Skeletal muscle satellite cell (primary cell): Measurements from ENCODE around the gene SNRPB2.

ENCODE experiments used
- H3K27me3 ChIP-seq: 2 replicates; pipeline ENCODE4 v1.7.0; 2013; ENCODE audit warnings: low read length; ENCODE audit not compliant: control insufficient read depth, insufficient read depth
- H3K36me3 ChIP-seq: 2 replicates; pipeline ENCODE4 v1.7.0; 2013; ENCODE audit warnings: mild to moderate bottlenecking, control low read depth, low read length; ENCODE audit not compliant: insufficient read depth
- H3K4me1 ChIP-seq: 2 replicates; pipeline ENCODE4 v1.7.0; 2013; ENCODE audit warnings: low read length; ENCODE audit not compliant: control insufficient read depth, insufficient read depth
- H3K4me2 ChIP-seq: 2 replicates; pipeline ENCODE4 v1.7.0; 2013; ENCODE audit warnings: mild to moderate bottlenecking, low read length
- H3K4me3 ChIP-seq: 2 replicates; pipeline ENCODE4 v1.7.0; 2013; ENCODE audit warnings: low read length
- H3K9ac ChIP-seq: 2 replicates; pipeline ENCODE4 v1.7.0; 2013; ENCODE audit warnings: mild to moderate bottlenecking, low read depth, low read length, moderate library complexity
- H3K9me3 ChIP-seq: replicated peaks from 2 replicates; pipeline ENCODE4 v1.7.0; 2013; ENCODE audit warnings: mild to moderate bottlenecking, control low read depth, low read length

SNRPB2 gene

DNA sequence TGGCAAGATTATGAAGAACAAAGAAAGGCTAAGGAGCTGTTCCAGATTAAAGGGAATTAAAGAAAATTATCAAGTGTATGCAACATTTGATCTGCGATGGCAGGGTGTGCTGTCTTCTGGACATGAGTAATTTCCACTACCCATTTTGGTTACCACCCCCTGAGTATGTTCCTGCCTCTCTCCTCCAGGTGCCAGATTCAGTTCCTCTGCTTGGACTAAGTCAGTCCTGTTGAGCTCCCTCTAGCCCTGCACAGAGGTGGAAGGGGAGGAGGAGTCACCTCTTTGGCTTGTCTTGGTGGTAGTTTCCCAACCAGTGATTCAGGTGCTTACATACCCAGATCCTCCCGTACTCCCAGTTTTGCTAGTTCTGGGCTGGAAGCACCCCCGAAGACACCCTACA lies 22.2 kb upstream of the SNRPB2 start:
- Histone ChIP-seq H3K9ac (no peak overlapping the region), H3K4me3 (no peak overlapping the region), H3K9me3 (no peaks in the 10 kb centered on the region)

DNA sequence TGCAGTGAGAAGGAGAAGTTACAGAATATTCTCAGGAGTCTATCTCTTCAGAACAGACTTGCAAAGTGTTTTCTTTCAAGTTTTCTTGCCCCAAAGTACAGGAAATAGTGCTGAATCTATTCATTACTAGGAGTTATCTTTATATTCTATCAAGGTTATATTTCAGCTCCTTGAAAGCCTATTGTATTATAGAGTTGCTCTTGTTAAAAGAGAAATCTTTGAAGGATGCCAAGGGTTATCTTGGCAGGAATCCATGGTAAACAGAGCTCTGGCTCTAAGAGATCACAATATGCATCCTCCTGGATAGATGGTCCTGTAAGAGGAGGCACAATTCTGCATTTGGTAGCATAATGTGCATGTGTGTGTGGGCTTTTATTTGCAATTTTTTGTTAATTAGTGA lies 21.2 kb upstream of the SNRPB2 start:
- H3K9me3 ChIP-seq, result no peaks in the 10 kb centered on the region
- H3K4me3 ChIP-seq, result no peak overlapping the region
- no peaks in the 10 kb centered on the region for H3K4me1 ChIP-seq
- no peak overlapping the region for H3K4me2 ChIP-seq
- H3K9ac ChIP-seq, result no peak overlapping the region
- H3K36me3 ChIP-seq, result no peaks in the 10 kb centered on the region
- H3K27me3 ChIP-seq, result peaks cover 21% of the 10 kb centered on the region

More for the DNA sequence above, 22.2 kb upstream of the SNRPB2 start:
- Histone ChIP-seq H3K27me3 (peaks cover 12% of the 10 kb centered on the region), H3K4me1 (no peaks in the 10 kb centered on the region), H3K36me3 (no peaks in the 10 kb centered on the region), H3K4me2 (no peak overlapping the region)

DNA sequence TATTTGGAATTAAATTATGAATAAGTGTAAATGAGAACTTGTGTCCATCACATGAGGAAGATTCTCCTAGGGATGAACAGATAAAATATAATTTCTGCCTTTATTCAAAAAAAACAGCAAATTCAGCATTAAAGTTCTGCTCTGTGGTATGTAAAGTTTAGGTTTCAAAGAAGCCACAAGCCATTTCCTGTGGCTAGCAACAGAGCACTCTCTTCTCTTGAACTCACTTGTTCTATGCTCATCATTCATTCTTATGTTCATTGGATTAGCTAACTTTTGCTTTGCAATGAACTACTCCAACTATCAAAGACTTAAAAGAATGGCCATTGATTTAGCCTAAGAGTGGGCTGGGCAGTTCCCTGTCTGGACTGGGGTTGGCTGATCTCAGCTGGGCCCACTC lies 20.8 kb upstream of the SNRPB2 start:
- Histone ChIP-seq H3K4me1 (no peaks in the 10 kb centered on the region), H3K4me3 (no peak overlapping the region), H3K9me3 (no peaks in the 10 kb centered on the region), H3K27me3 (peaks cover 25% of the 10 kb centered on the region), H3K4me2 (no peak overlapping the region), H3K36me3 (no peaks in the 10 kb centered on the region), H3K9ac (no peak overlapping the region)

DNA sequence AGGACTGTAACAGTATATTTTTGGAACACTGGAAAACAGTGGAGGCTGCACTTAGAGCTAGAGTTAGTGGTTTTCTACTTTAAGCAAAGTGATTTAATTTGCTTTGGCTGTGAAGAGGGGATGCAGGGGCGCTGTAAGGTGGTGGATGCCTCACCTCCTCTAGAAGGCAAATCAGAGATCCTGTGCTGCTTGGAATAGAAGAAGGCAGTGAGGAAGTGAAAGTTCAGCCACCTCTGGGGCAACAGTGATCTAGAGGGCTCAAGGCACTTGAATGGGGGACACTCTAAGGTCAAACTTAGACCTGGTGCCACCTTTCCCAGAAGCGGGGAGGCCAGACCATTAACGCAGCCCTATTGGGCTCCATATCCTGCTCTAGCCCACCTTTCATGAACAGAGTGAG lies 19.0 kb upstream of the SNRPB2 start:
- Histone ChIP-seq H3K4me1 (no peaks in the 10 kb centered on the region), H3K9me3 (no peaks in the 10 kb centered on the region), H3K36me3 (no peaks in the 10 kb centered on the region), H3K4me3 (no peak overlapping the region), H3K4me2 (no peak overlapping the region), H3K27me3 (peaks cover 40% of the 10 kb centered on the region), H3K9ac (no peak overlapping the region)

DNA sequence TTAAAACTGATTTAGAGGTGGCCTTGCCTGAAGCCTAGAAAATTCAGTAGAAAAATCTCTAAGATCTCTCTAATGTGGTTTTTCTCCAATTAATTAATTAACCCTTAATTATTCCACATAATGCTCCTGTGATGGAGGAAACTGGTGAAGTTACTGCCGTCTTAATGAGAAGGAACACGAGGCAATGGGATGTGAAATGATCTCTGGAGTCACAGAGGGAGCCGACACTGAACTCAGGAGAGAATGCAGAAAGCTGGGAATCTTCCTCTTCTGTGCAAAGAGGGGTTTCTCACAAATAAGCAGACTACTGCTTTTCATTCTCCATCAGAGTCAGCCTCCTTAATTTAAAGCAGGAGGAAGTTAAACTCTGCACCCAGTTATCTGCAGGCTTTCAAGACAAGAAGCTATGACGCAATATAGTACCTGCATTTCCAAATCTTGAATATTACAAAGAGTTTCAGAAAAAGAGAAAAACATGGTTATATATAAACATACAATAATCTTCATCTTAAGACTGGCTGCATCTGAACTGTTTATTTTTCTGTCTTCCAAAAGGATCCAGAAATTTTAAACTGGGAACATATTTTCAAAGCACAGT lies 18.1 kb upstream of the SNRPB2 start:
- H3K4me3 ChIP-seq, result no peak overlapping the region
- no peak overlapping the region for H3K4me2 ChIP-seq
- no peaks in the 10 kb centered on the region for H3K4me1 ChIP-seq
- H3K9me3 ChIP-seq, result no peaks in the 10 kb centered on the region
- no peak overlapping the region for H3K9ac ChIP-seq
- peaks cover 40% of the 10 kb centered on the region for H3K27me3 ChIP-seq
- no peaks in the 10 kb centered on the region for H3K36me3 ChIP-seq

DNA sequence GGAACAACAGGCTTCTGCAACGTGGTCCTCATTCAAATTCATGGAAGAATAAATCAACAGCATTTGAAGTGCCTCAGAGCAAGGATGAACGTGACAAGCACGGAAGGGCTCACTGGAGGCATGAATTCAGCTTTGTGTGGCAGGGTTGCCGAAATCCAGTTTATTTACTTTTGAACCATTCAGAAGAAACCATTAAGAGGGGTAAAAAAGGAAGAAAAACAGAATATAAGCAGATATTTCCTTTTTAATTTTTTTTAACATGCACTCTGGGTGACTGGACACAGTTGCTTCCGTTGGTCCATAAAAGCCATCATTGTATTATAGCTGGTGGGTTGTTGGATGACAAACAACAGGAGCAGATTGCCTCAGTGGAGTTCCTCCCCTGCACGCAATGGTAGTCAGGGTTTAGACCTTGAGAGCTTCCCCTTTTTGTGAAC lies 17.3 kb upstream of the SNRPB2 start:
- no peaks in the 10 kb centered on the region for H3K4me1 ChIP-seq

DNA sequence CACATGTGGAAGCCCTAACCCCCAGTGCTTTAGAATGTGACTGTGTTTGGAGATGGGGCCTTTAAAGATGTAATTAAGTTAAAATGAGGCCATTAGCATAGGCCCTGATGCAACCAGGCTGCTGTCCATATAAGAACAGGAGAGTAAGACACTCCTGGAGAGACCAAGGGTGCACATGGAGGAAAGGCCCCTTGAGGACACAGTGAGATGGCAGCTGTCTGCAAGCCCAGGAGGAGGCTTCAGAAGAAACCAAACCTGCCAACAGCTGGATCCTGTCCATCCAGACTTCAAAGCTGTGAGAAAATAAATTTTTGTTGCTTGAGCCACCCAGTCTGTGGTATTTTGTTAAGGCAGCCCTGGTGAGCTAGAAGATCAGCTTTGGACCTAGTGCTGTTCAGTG lies 16.8 kb upstream of the SNRPB2 start:
- no peak overlapping the region for H3K4me2 ChIP-seq
- H3K4me3 ChIP-seq, result no peak overlapping the region
- H3K9ac ChIP-seq, result no peak overlapping the region
- no peaks in the 10 kb centered on the region for H3K36me3 ChIP-seq
- H3K27me3 ChIP-seq, result peaks cover 46% of the 10 kb centered on the region
- no peaks in the 10 kb centered on the region for H3K4me1 ChIP-seq
- H3K9me3 ChIP-seq, result no peaks in the 10 kb centered on the region

More for the DNA sequence above, 17.3 kb upstream of the SNRPB2 start:
- Histone ChIP-seq H3K27me3 (peaks cover 45% of the 10 kb centered on the region), H3K9me3 (no peaks in the 10 kb centered on the region), H3K36me3 (no peaks in the 10 kb centered on the region), H3K4me2 (no peak overlapping the region), H3K4me3 (no peak overlapping the region), H3K9ac (no peak overlapping the region)

DNA sequence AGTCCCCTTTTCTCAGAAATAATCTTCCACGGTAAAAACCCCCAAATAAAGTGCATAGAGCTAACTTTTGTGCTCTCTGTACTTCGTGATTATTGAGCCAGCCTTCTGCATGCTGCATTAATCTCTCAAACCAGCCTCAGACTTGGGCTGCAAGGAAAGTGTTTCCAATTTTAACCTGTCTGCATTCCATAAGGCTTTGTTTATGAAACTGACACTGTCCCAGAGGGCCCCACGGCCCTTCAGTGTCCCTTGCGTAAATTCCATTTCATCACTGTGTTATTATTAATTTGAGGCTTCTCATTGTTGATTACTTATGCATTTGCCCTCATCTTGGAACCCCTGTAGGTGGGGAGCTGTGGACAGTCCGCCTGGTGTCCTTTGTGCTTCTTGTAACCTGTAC lies 15.6 kb upstream of the SNRPB2 start:
- Histone ChIP-seq H3K27me3 (peaks cover 50% of the 10 kb centered on the region), H3K4me2 (no peak overlapping the region), H3K4me1 (no peaks in the 10 kb centered on the region), H3K4me3 (no peak overlapping the region), H3K36me3 (no peaks in the 10 kb centered on the region), H3K9me3 (no peaks in the 10 kb centered on the region), H3K9ac (no peak overlapping the region)

DNA sequence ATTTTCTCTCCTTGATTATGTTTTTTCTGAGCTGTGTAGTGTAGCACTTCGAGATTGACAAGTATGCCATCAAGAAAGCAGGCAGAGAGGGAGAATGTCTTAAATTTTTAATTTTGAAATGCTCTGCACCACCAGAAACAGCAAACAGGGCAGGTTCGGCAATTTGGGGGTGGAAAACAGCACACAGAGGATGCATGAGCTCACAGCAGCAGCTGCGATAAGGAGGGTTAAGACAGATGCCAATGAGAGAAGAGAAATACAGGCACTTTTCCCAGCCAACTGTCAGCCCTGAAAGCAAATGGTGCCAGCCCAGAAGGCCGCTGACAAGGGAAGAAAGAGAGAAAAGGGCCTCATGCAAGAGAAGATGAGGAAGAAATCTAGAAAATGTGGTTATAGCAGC lies 15.1 kb upstream of the SNRPB2 start:
- Histone ChIP-seq H3K36me3 (no peaks in the 10 kb centered on the region), H3K4me2 (no peak overlapping the region), H3K27me3 (peaks cover 50% of the 10 kb centered on the region), H3K9me3 (no peaks in the 10 kb centered on the region), H3K9ac (no peak overlapping the region), H3K4me1 (no peaks in the 10 kb centered on the region), H3K4me3 (no peak overlapping the region)

DNA sequence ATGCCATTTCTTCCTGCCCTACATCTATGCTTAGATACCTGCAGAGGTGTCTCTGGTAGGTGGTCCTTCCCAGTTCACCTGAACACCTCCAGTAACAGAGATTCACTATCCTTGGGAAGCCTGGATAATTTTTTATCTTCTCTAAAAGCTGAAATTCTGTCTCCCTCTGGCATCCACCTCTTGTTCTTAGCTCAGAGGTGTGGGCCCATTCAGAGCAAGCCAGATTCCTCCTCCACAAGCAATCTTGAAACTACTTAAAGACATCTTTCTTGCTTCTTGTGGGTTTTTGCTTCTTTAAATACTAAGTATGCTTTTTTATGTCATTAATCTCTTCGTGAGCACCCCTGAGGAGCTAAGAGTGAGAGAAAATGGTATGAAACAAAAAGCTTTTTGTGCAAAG lies 10.4 kb upstream of the SNRPB2 start:
- Histone ChIP-seq H3K9me3 (no peaks in the 10 kb centered on the region), H3K36me3 (no peaks in the 10 kb centered on the region), H3K4me2 (no peak overlapping the region), H3K4me1 (no peaks in the 10 kb centered on the region), H3K27me3 (peaks cover 33% of the 10 kb centered on the region), H3K9ac (no peak overlapping the region), H3K4me3 (no peak overlapping the region)

DNA sequence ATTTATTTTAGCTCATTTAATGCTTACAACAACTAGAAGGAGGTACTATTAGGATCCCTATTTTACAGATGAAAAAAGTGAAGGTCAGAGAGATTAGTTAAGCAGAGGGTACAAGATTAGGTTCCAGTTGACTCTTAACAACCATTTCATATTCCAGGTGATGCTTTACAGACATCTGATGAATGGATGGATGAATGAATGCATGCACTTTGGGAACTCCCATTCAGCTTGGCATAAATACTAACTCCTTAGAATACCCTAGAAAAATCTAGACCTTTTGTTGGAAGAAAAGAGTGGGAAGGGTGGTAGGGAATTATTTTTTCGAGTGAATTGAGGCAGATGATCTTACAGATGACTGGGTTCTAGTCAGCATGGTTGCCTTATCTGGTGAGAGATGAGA lies 746 bp upstream of the SNRPB2 start:
- Histone ChIP-seq H3K9ac (no peak overlapping the region), H3K4me1 (peaks cover 15% of the 10 kb centered on the region), H3K4me3 (peak overlapping the region; percentile 88), H3K27me3 (peaks cover 11% of the 10 kb centered on the region), H3K4me2 (peak overlapping the region; percentile 80), H3K9me3 (no peaks in the 10 kb centered on the region), H3K36me3 (peaks cover 22% of the 10 kb centered on the region)

DNA sequence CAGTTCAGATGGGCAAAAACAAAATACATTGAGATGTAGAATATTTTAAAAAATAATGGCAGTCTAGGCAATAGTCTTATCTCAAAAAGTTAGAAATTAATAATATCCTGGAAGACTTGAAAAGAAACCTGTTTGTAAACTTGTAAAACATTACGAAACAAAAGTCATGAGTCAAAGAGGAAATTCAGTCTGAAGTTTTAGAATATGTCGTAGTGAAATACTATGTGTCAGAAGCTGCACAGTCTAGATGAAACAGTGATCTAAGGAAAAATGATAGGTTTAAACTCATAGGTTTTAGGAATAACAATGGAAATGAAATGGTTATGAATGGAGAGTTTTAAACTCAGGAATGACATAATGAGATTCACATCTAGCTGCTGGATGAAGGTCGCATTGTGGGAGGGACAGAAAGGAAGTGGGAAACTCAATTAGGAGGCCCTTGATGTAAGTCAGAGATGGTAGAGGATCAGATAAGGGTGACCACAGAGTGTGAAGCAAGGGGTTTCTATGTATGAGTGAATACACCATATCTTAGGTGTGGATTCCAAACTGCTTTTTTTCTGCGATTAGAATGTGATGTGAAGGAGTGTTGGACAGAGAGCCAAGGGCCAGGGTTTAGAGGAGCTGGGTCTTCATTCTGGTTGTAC lies 2.8 kb downstream of the SNRPB2 start:
- Histone ChIP-seq H3K4me1 (peaks cover 15% of the 10 kb centered on the region), H3K36me3 (peaks cover 54% of the 10 kb centered on the region), H3K9ac (no peak overlapping the region), H3K4me3 (no peak overlapping the region), H3K4me2 (no peak overlapping the region), H3K9me3 (no peaks in the 10 kb centered on the region), H3K27me3 (no peaks in the 10 kb centered on the region)
